ENCODE results near the gene RNF19B.

Gene RNF19B

DNA sequence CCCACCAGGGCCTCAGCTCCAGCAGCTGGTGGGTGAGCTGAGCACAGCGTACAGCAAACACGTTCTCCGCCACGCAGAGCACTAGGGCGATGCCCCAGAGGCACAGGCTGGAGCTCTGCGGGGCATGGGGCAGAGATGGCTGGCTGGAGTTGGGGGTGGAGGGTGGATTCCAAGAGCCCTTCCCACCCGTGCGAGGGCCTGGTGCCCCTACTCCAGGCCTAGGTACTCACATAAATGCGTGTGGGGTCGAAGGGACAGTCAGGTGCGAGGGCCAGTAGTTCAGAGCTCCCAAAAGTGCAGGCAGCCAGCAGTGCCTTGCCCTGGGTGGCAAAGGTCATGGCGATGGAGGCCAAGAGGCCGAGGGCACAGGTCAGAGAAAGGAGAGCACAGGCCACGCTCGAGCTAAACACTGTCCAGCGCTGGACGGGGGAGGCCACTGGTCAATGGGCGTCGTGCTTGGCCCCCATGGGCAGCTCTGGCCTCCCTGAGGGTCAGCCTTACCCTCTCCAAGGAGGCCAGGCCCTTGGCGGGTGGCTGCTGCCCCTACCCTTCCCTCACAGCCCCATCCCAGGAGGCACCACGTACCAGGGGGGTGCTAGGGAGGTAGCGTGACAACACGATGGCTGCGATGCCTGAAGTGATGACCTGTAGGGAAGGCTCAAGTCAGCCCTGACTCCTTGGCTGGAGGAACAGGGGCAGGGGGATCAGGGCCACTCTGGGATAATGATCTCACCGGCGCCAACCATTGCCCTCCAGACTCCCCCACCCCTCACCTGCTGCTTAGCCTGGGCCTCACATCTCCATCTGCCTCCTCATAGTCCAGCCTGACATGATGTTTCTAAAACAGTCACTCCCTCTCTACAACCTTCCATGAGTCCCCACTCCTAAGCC is 69.0 kb downstream of the RNF19B start:
- no peak overlapping the region for H3K4me3 Mint-ChIP-seq
- ATAC-seq: no peak
- no peak for DNase-seq
- peaks cover 98% of the 10 kb centered on the region for H3K27me3 Mint-ChIP-seq
- no peak overlapping the region for H3K27ac Mint-ChIP-seq
- H3K4me1 Mint-ChIP-seq: peaks cover 24% of the 10 kb centered on the region
- H3K9me3 Mint-ChIP-seq: no peaks in the 10 kb centered on the region

DNA sequence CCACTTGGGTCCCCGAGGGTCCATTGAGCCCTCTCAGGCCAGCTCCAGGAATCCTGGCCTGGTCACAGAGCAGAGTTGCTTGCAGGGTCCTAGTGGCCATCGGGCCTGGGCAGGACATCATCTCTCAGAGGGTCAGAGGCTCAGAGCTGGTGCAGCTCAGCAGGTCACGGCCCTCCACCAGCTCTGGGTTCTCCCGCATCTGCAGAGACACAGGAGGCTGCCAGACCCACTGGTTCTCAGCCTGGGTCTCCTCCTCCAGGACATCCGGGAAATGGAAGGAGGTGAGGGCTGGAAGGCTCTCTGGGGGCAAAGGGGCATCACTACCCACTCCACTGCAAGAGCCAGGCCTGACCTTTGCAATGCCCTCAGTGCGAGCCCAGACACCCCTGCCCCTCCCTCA is 69.9 kb downstream of the RNF19B start:
- ATAC-seq: no peak
- no peak for DNase-seq

DNA sequence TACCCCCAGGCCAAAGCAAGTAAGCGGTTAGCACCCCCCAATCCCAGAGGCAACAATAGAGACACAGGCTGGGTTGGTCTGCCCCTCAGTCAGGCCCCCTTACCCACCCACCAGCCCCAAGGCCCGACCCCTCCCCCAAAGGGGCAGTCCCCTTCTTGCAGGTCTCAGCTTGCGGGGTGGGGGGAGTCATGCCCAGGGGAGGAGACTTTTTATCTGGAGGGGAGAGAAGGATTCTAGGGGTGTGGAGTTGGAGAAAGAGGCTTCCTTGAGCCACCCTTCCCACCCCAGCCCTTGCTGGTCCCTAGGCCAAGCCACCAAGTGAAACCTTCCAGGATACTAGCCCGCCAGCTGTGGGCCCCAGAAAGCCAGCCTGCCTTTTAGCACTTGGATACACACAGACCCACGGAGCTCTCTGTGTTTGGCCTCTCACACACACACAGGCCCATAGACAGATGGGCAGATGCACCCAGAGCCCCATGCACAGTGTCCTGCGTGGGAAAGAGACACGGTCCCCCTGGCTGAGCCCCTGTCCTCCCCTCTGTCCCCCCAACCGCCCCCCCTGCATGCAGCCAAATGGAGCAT is 70.5 kb downstream of the RNF19B start:
- Mint-ChIP-seq H3K4me1 (peaks cover 21% of the 10 kb centered on the region), H3K4me3 (peak overlapping the region; percentile 72 to 81), H3K9me3 (no peaks in the 10 kb centered on the region), H3K27me3 (peaks cover 98% of the 10 kb centered on the region), H3K27ac (no peak overlapping the region)
- DNase-seq: no peak
- ATAC-seq: no peak

More for the DNA sequence above, 69.9 kb downstream of the RNF19B start:
- H3K4me1 Mint-ChIP-seq: peaks cover 21% of the 10 kb centered on the region
- H3K4me3 Mint-ChIP-seq: no peak overlapping the region
- H3K9me3 Mint-ChIP-seq: no peaks in the 10 kb centered on the region
- H3K27me3 Mint-ChIP-seq: peaks cover 98% of the 10 kb centered on the region
- no peak overlapping the region for H3K27ac Mint-ChIP-seq

DNA sequence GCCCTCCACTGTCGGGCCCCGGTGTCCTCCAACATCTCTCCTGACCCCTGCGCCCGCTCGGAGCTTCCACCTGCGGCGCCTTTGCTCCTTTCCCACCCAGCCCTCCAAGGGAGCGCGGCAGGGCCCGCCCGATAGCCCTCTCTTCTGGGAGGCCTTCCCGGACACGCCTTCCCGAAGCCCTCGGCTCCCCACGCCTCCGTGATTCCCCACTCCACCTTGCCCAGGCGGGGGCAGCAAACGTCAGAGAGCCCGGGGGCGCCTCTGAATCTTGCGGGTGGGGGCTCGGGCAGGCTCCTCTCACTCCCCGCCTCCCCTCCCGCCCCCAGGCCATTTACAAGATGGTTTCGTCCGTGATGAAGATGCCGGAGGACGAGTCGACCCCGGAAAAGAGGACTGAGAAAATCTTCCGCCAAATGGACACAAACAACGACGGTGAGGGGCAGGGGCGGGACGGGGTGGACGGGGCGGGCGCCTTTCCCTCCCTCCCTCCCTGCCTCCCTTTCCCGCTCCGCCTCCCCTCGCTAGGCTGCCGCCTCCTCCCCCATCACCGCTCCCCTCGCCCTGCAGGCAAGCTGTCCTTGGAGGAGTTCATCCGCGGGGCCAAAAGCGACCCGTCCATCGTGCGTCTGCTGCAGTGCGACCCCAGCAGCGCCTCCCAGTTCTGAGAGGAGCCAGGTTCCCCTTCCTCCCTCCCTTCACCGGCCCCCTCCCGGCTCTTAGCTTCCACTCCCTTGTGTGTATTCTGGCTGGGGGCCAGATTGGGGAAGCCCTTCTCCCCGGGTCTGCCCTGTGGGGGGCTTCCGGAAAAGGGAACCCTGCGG is 71.2 kb downstream of the RNF19B start:
- Mint-ChIP-seq H3K4me1 (peaks cover 21% of the 10 kb centered on the region), H3K4me3 (peak overlapping the region; percentile 72 to 81), H3K9me3 (no peaks in the 10 kb centered on the region), H3K27ac (no peak overlapping the region), H3K27me3 (peaks cover 98% of the 10 kb centered on the region)
- DNase-seq (no peak), ATAC-seq (peak; percentile 21)

DNA sequence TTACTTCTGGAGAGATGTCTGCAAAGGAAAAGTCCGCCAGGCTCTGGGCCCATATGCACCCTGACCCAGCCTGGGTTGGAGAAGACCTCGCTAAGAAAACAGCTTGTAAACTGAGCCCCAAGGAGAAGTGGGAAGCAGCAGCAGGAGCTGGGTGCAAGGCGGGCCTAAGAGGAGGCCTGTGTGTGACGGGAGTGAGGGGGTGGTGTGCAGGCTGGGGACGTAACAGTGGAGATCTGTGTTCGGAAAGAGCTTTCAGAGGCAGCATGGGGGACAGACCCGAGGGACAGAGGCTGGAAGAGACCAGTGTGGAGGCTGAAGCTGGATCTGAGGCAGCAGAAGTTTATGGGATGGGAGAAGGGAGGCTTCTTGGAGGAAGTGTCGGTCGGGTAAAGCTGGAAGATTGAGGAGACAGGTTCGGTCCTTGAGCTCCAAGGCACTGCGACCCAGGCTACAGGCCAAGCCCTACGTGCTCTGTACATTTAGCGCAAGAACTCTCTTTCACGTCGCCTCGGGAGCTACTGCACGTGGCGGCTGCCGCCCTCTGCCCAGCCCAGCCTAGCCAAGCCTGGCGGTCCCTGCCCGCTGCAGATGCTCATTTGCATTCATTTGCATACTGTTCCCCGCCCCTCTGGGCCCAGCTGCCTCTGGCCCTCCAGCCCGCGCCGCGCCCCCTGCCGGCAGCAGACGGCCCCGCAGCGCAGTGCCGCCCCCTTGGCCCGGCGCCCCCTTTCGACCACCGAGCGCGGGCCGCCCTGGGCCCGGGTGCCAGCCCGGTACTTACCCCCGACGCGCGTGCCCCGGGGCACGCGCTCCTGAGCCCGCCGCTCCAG is 72.0 kb downstream of the RNF19B start:
- no peak overlapping the region for H3K27ac Mint-ChIP-seq
- ATAC-seq (peak; percentile 73), DNase-seq (peak; percentile 44 to 67)
- peaks cover 98% of the 10 kb centered on the region for H3K27me3 Mint-ChIP-seq
- H3K4me1 Mint-ChIP-seq: peaks cover 21% of the 10 kb centered on the region
- H3K9me3 Mint-ChIP-seq: no peaks in the 10 kb centered on the region
- H3K4me3 Mint-ChIP-seq: peak overlapping the region; percentile 72 to 81

DNA sequence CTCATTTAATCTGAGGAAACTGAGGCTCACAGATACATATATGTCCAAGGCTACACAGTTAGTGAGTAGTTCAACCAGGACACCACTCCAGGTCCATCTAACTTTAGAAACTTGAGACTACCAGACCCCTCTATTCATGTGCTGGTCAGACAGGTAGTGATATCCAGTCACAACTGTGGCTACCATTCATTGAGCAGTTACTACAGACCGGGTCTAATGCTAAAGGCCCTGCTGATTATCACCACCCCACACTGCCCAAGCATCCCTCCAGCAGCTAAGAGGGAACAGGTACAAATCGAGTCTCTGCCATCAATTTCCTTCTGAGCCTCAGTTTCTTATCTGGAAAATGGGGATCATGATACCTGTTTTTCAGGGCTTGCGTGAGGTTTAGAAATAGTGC is 73.0 kb downstream of the RNF19B start:
- no peaks in the 10 kb centered on the region for H3K9me3 Mint-ChIP-seq
- peak overlapping the region; percentile 38 to 81 for H3K4me3 Mint-ChIP-seq
- peaks cover 21% of the 10 kb centered on the region for H3K4me1 Mint-ChIP-seq
- peaks cover 98% of the 10 kb centered on the region for H3K27me3 Mint-ChIP-seq
- no peak overlapping the region for H3K27ac Mint-ChIP-seq
- ATAC-seq: no peak
- DNase-seq: no peak

DNA sequence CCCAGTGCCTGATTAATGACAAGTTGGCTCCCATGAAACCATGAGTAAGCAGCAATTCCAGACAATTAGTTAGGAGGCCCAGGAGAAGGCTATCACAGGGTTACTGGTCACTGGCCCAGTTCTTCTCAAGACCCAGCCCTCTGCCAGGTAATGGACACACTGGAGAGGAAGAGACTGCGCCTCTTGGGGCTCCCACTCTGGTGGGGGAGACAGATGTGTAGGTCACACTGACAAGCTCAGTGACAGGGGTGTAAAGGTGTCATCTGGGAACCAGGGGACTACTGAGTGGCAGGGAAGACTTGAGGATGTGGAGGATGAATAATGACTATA is 73.4 kb downstream of the RNF19B start:
- Mint-ChIP-seq H3K4me1 (peaks cover 21% of the 10 kb centered on the region), H3K27me3 (peaks cover 98% of the 10 kb centered on the region), H3K9me3 (no peaks in the 10 kb centered on the region), H3K4me3 (no peak overlapping the region), H3K27ac (no peak overlapping the region)
- DNase-seq (no peak), ATAC-seq (no peak)

DNA sequence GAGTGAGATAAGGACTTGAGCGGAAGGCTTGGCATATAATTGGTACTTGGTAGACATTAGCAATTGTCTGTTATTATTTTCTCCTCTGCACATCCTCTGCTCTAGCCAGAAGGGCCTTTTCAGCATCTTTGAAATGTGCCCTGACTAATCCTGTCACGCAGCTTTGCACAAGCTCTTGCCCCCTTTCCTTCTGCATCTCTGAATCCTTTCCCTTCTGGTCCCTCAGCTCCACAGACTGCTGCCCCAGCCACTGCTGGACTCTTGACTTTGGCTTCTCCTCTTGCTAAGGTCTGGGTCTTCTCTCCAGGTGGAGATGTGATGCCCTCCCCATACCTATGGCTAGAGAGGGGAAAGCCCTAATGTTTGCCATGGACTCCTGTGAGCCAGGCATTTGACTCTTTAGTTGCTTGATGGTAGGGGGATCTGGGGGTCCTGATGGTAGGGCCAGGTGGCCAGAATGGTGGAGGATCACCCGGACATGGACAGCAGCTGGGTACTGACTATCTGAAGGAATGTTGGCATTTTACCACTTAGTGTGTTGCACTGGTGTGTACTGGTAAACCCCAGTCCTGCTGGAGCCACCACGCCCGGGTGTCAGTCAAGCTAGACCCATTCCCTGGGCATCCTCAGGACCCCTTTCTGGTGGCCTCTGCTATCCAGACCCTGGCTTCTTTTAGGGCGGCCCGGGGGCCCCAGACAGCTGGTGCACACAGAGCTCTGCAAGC is 73.9 kb downstream of the RNF19B start:
- ATAC-seq: no peak
- DNase-seq: no peak
- H3K27me3 Mint-ChIP-seq: peaks cover 98% of the 10 kb centered on the region
- peaks cover 25% of the 10 kb centered on the region for H3K4me1 Mint-ChIP-seq
- H3K27ac Mint-ChIP-seq: no peak overlapping the region
- no peaks in the 10 kb centered on the region for H3K9me3 Mint-ChIP-seq
- no peak overlapping the region for H3K4me3 Mint-ChIP-seq

DNA sequence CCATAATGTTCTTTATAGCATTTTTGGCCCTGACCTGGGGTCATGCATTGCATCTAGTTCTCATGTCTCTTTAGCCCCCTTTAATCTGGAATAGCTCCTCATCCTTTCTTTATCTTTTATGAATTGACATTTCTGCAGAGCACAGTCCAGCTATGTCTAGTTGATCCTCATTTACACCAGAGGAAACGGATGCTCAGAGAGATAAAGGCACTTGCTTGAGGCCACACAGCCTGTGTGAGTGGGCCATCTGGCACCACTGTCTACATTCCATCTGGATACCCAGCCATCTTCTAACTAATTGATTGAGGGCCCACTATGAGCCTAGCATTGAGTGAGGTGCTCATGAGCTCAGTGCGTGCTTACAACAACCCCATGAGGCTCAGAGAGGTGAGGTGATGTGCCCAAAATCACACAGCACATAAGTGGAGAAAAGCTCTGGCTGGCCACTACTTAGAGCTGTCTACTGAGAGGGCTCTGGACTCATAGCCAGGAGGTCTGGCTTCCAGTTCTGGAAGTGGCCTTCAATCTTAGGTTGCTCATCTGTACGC is 74.8 kb downstream of the RNF19B start:
- ATAC-seq: no peak
- Mint-ChIP-seq H3K9me3 (no peaks in the 10 kb centered on the region), H3K4me1 (peaks cover 30% of the 10 kb centered on the region), H3K27me3 (peaks cover 98% of the 10 kb centered on the region), H3K27ac (no peak overlapping the region), H3K4me3 (no peak overlapping the region)
- DNase-seq: no peak

DNA sequence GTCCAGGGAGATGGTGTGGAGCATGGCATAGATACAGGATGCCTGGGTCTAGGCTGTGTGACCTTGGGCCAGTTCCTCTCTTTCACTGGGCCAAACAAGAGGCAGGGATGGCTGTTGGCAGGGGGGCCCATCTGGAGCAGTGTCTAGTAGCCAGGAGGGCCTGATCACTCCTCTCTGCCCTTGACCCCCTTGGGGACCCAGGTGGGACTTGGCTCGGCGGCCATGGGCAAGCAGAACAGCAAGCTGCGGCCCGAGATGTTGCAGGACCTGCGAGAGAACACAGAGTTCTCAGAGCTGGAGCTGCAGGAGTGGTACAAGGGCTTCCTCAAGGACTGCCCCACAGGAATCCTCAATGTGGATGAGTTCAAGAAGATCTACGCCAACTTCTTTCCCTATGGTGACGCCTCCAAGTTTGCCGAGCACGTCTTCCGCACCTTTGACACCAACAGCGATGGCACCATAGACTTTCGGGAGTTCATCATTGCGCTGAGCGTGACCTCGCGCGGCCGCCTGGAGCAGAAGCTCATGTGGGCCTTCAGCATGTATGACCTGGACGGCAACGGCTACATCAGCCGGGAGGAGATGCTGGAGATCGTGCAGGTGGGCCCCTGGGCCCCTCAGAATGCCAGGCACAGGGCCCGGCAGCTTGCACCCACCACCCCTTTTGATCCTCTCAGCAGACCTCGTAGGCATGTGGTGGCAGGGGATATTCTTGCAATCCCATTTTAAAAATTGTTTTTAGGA is 75.8 kb downstream of the RNF19B start:
- no peaks in the 10 kb centered on the region for H3K9me3 Mint-ChIP-seq
- H3K4me1 Mint-ChIP-seq: peaks cover 30% of the 10 kb centered on the region
- H3K27me3 Mint-ChIP-seq: peaks cover 100% of the 10 kb centered on the region
- H3K27ac Mint-ChIP-seq: no peak overlapping the region
- DNase-seq (no peak), ATAC-seq (no peak)
- no peak overlapping the region for H3K4me3 Mint-ChIP-seq

DNA sequence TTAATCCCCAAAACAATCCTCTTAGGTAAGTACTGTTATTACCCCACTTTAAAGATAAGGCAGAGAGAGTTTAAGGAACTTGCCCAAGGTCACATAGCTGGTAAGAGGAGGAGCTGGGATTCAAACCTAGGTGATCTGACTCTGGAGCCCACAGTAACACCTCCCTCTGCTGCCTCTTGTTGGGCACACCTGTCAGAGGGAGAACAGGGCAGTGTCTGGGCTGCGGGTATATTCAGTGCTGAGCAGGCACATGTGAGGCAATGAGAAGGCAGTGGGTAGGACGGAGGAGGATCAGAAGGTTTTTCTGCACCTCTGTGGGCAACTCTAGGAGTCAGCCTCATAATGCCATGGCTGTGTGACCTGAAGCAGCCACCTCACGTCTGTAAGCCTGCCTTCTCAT is 76.5 kb downstream of the RNF19B start:
- DNase-seq (no peak), ATAC-seq (no peak)
- Mint-ChIP-seq H3K4me3 (no peak overlapping the region), H3K9me3 (no peaks in the 10 kb centered on the region), H3K27me3 (peaks cover 100% of the 10 kb centered on the region), H3K4me1 (peaks cover 22% of the 10 kb centered on the region), H3K27ac (no peak overlapping the region)

DNA sequence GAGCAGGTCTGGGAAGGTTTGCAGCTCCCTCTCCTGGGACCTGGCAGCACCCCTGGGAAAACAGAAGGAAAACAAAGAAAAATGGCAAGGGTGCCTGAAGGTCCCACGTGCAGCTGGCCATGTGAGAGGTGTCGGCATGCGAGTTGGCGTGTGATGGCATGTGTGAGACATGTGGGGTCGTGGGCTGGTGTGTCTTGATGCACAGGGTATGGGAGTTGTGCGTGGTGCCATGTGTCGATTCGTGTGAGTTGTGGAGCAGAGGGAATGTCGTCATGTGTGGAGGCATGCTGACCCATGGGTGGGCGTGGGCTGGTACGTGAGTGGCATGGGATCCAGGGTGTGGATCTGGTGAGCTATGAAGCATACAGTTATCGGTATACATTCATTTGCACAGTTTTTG is 77.0 kb downstream of the RNF19B start:
- Mint-ChIP-seq H3K4me1 (peaks cover 17% of the 10 kb centered on the region), H3K4me3 (no peak overlapping the region), H3K9me3 (no peaks in the 10 kb centered on the region), H3K27me3 (peaks cover 98% of the 10 kb centered on the region), H3K27ac (no peak overlapping the region)
- DNase-seq: no peak
- no peak for ATAC-seq

DNA sequence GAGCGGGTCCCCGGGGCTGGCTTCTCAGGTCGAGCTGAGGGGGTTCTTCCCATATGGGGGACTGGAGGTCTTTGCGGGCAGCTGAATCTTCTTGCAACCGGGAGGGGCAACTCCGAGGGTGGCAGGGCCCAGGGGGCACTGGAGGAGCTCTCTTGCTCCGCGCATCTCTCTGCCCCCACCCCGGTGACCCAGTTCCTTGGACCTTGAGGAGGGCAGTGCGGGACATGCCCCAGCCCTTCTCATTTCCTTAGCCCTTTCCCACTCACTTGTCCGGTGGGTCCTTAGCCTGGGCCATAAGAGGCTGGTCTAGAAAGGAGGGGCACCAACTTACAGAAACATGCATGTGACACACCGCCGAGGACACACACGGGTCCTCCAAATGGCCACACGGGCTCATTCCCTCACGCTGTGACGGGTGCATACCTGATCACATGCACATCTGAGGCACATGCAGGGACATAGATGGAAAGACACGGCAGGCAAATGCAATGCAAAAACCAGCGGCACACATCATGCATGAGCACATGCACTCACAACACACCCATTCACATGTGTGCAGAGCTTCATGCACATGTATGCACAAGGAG is 77.7 kb downstream of the RNF19B start:
- peaks cover 10% of the 10 kb centered on the region for H3K4me1 Mint-ChIP-seq
- no peaks in the 10 kb centered on the region for H3K9me3 Mint-ChIP-seq
- no peak overlapping the region for H3K27ac Mint-ChIP-seq
- peaks cover 96% of the 10 kb centered on the region for H3K27me3 Mint-ChIP-seq
- no peak overlapping the region for H3K4me3 Mint-ChIP-seq
- ATAC-seq (no peak), DNase-seq (no peak)
